ENCODE measurements around the gene POU4F1. TPM values are rescaled to one million over a fixed set of nuclear protein-coding genes. Genes with fewer than 3 reads are reported as not detected.

The POU4F1 gene
- total RNA-seq, 1 experiment from 2014 or later = 0.03 TPM

- DNase-seq = no peak
- no peak overlapping the region for H3K4me3 ChIP-seq (ENCODE audit: insufficient read depth, low read depth, low read length)
Observed at GRCh38 chr13:78599645-78600279, 3.6 kb downstream of the POU4F1 start.

GRCh38 chr13:78598966-78599644 is 4.2 kb downstream of the POU4F1 start:
- H3K4me3 ChIP-seq (ENCODE audit: insufficient read depth, low read depth, low read length) = no peak overlapping the region
- no peaks in the 10 kb centered on the region for H3K36me3 ChIP-seq (replicated peaks; ENCODE audit: control insufficient read depth, insufficient read depth, low read length)
- peaks cover 97% of the 10 kb centered on the region for H3K27me3 ChIP-seq (ENCODE audit: control insufficient read depth, insufficient read depth, low read length)
- no peak for DNase-seq

More at GRCh38 chr13:78599645-78600279, 3.6 kb downstream of the POU4F1 start:
- H3K36me3 ChIP-seq (replicated peaks; ENCODE audit: control insufficient read depth, insufficient read depth, low read length) = no peaks in the 10 kb centered on the region
- H3K27me3 ChIP-seq (ENCODE audit: control insufficient read depth, insufficient read depth, low read length) = peaks cover 97% of the 10 kb centered on the region

- DNase-seq = no peak
- Histone ChIP-seq H3K36me3 (replicated peaks; ENCODE audit: control insufficient read depth, insufficient read depth, low read length) (no peaks in the 10 kb centered on the region), H3K4me3 (ENCODE audit: insufficient read depth, low read depth, low read length) (no peak overlapping the region), H3K27me3 (ENCODE audit: control insufficient read depth, insufficient read depth, low read length) (peaks cover 97% of the 10 kb centered on the region)
Observed at GRCh38 chr13:78598116-78598781, 5.1 kb downstream of the POU4F1 start.

GRCh38 chr13:78597602-78597932 is 5.8 kb downstream of the POU4F1 start:
- peaks cover 97% of the 10 kb centered on the region for H3K27me3 ChIP-seq (ENCODE audit: control insufficient read depth, insufficient read depth, low read length)
- no peaks in the 10 kb centered on the region for H3K36me3 ChIP-seq (replicated peaks; ENCODE audit: control insufficient read depth, insufficient read depth, low read length)
- peak; percentile 20 for DNase-seq
- no peak overlapping the region for H3K4me3 ChIP-seq (ENCODE audit: insufficient read depth, low read depth, low read length)

GRCh38 chr13:78596736-78597601 is 6.4 kb downstream of the POU4F1 start:
- peak; percentile 75 for DNase-seq
- H3K27me3 ChIP-seq (ENCODE audit: control insufficient read depth, insufficient read depth, low read length) = peaks cover 98% of the 10 kb centered on the region
- H3K4me3 ChIP-seq (ENCODE audit: insufficient read depth, low read depth, low read length) = no peak overlapping the region; the same call in 1 of the 2 replicates
- no peaks in the 10 kb centered on the region for H3K36me3 ChIP-seq (replicated peaks; ENCODE audit: control insufficient read depth, insufficient read depth, low read length)

- Histone ChIP-seq H3K4me3 (ENCODE audit: insufficient read depth, low read depth, low read length) (peak overlapping the region; percentile 45), H3K27me3 (ENCODE audit: control insufficient read depth, insufficient read depth, low read length) (peaks cover 100% of the 10 kb centered on the region), H3K36me3 (replicated peaks; ENCODE audit: control insufficient read depth, insufficient read depth, low read length) (no peaks in the 10 kb centered on the region)
- peak; percentile 83 for DNase-seq
Observed at GRCh38 chr13:78596399-78596735, 7.0 kb downstream of the POU4F1 start.

- peak; percentile 92 for DNase-seq
- no peaks in the 10 kb centered on the region for H3K36me3 ChIP-seq (replicated peaks; ENCODE audit: control insufficient read depth, insufficient read depth, low read length)
- peaks cover 100% of the 10 kb centered on the region for H3K27me3 ChIP-seq (ENCODE audit: control insufficient read depth, insufficient read depth, low read length)
- peak overlapping the region; percentile 45 for H3K4me3 ChIP-seq (ENCODE audit: insufficient read depth, low read depth, low read length)
Observed at GRCh38 chr13:78595495-78596398, 7.6 kb downstream of the POU4F1 start.

- H3K4me3 ChIP-seq (ENCODE audit: insufficient read depth, low read depth, low read length) = no peak overlapping the region
Observed at GRCh38 chr13:78594456-78594975, 8.8 kb downstream of the POU4F1 start.

GRCh38 chr13:78593652-78594455 is 9.5 kb downstream of the POU4F1 start:
- Histone ChIP-seq H3K36me3 (replicated peaks; ENCODE audit: control insufficient read depth, insufficient read depth, low read length) (no peaks in the 10 kb centered on the region), H3K27me3 (ENCODE audit: control insufficient read depth, insufficient read depth, low read length) (peaks cover 97% of the 10 kb centered on the region), H3K4me3 (ENCODE audit: insufficient read depth, low read depth, low read length) (peak overlapping the region; percentile 15; the same call in 1 of the 2 replicates)
- DNase-seq = peak; percentile 51

More at GRCh38 chr13:78594456-78594975, 8.8 kb downstream of the POU4F1 start:
- Histone ChIP-seq H3K36me3 (replicated peaks; ENCODE audit: control insufficient read depth, insufficient read depth, low read length) (no peaks in the 10 kb centered on the region), H3K27me3 (ENCODE audit: control insufficient read depth, insufficient read depth, low read length) (peaks cover 98% of the 10 kb centered on the region)
- no peak for DNase-seq

- DNase-seq = no peak
- Histone ChIP-seq H3K4me3 (ENCODE audit: insufficient read depth, low read depth, low read length) (no peak overlapping the region), H3K36me3 (replicated peaks; ENCODE audit: control insufficient read depth, insufficient read depth, low read length) (no peaks in the 10 kb centered on the region), H3K27me3 (ENCODE audit: control insufficient read depth, insufficient read depth, low read length) (peaks cover 97% of the 10 kb centered on the region)
Observed at GRCh38 chr13:78593129-78593528, 10.2 kb downstream of the POU4F1 start.

- no peak for DNase-seq
- Histone ChIP-seq H3K36me3 (replicated peaks; ENCODE audit: control insufficient read depth, insufficient read depth, low read length) (no peaks in the 10 kb centered on the region), H3K4me3 (ENCODE audit: insufficient read depth, low read depth, low read length) (no peak overlapping the region), H3K27me3 (ENCODE audit: control insufficient read depth, insufficient read depth, low read length) (peaks cover 97% of the 10 kb centered on the region)
Observed at GRCh38 chr13:78592584-78592983, 10.8 kb downstream of the POU4F1 start.

- Histone ChIP-seq H3K27me3 (ENCODE audit: control insufficient read depth, insufficient read depth, low read length) (peaks cover 81% of the 10 kb centered on the region), H3K4me3 (ENCODE audit: insufficient read depth, low read depth, low read length) (no peak overlapping the region), H3K36me3 (replicated peaks; ENCODE audit: control insufficient read depth, insufficient read depth, low read length) (no peaks in the 10 kb centered on the region)
- DNase-seq = peak; percentile 77
Observed at GRCh38 chr13:78589206-78589605, 14.1 kb downstream of the POU4F1 start.

- Histone ChIP-seq H3K27me3 (ENCODE audit: control insufficient read depth, insufficient read depth, low read length) (peaks cover 63% of the 10 kb centered on the region), H3K4me3 (ENCODE audit: insufficient read depth, low read depth, low read length) (no peak overlapping the region), H3K36me3 (replicated peaks; ENCODE audit: control insufficient read depth, insufficient read depth, low read length) (no peaks in the 10 kb centered on the region)
Observed at GRCh38 chr13:78587395-78587794, 16.0 kb downstream of the POU4F1 start.

More at GRCh38 chr13:78587395-78587794, 16.0 kb downstream of the POU4F1 start:
- DNase-seq = peak; percentile 47

All from H7 (cell line).